GM18499 (cell line): ENCODE results near the gene ROR1.

Experiments
- ATAC-seq: cut with Tn5 transposase; IDR thresholded peaks from one replicate; pipeline ENCODE4 v1.9.1; 2021; ENCODE audit warnings: moderate number of reproducible peaks; ENCODE audit not compliant: insufficient read depth, unreplicated experiment

ROR1 gene

DNA sequence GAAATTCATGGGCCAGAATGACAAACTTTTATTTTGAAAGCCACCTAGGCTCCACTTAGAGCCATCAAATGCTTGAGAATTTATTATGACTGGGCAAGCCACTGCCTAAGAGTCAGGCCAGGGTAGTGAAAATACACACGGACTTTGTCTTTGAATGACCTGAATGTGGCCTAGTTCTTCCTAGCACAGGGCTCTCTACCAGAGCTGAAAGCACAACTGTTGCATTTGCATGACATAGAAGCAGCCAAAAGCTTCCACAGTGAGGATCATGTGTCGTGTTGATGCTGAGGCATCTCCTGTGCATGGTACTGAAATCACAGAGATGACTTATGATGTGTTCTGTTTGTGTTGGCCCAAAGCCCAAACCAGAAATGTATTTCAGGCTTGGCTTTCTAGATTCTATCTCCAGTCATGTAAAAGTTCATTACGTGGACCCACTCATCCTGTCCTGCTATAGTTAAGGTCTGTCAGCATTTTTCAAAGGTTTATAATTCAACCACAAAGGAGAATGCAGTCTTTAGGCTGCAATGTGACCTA, 265.6 kb downstream of the ROR1 start:
- ATAC-seq, result no peak

DNA sequence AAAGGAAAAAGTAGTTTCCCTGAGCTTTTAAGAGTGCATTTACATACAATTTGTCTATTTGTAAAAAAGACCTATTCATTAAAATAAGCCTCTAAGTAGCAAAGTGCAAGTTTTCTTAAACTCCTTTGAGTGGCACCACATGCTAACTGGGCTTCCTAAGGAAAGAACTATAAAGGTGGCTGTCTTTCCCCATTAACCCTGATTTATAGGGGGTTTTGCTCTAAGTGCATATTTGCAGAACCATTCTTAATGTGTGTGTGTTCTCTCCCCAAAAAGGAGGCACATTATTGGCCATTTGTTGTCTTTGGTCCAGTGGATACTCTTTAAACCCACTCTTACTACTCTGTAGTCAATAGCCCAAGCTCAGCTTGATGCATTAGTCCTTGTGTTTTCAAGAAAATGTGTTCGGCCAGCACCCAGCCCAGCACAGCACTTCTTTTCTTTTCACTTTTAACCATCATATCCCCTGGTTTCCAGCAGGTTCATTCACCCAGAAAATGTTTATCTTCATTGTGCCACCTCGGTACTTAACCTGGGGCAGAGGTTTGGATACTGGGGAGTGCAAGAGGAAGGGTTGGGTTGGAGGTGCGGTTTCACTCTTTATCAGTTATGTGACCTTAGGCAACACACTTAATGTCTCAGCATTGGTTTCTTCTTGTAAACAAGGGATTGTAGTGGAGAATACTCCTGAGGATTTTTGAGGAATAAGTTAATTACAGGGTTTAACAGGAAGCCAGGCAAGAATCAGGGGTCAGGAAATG, 267.7 kb downstream of the ROR1 start:
- ATAC-seq, result no peak

DNA sequence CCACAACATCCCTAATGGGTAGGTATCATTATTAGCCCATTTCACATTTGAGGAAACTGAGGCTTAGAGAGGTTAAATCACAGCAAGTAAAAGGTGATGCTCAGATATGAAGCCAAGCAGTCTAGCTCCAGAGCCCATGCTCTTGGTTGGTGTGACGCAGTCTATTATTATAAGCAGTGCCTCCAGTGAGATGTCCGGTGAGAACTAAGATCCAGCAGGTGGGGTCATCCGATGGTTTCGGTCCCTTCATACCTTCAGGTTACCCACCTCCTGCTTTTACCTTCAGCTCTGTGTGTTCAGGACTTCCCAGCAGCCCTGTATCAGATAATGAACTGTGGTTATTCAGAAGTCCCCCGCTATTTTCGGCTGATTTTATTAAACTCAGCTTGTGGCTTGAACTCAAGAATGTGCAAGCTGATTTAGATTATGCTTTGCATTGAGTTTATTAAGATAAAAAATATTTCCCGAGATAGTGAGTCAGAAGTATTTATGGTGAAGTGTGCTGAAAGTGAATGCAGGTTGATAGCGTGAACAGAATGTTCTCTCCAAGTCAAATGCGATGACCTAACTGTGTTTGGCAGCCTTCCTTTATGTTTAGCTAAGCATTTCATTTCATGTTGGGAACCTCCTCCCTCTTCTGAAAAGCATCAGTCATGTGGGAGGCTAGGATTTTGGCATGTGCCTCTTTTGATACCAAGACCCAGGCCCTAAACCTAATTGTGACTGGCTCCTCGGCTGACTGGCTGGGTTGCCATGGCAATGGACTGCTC, 268.7 kb downstream of the ROR1 start:
- no peak for ATAC-seq

- ATAC-seq, result no peak
Observed at GRCh38 chr1:64043288-64043687, 269.5 kb downstream of the ROR1 start.

GRCh38 chr1:64043976-64044375, 270.2 kb downstream of the ROR1 start:
- ATAC-seq, result no peak

GRCh38 chr1:64046243-64046642, 272.4 kb downstream of the ROR1 start:
- no peak for ATAC-seq

DNA sequence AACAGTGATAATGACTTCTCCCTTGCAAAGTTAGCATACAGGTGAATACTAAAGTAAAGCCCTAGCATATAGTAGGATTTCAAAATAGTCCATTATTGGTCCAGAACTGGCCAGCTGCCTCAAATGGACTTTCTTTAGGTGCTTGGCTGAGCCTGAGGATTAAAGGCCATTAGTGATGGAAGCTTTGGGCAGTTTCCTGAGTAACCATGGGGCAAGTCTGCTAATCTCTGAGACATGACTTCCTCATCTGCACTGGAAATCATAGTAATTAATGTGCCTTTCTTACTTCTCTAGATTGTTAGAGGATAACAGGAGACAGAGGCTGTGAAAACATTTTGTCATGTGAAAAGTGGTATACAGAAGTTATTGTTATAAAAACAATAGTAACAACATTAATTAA, 273.1 kb downstream of the ROR1 start:
- no peak for ATAC-seq

DNA sequence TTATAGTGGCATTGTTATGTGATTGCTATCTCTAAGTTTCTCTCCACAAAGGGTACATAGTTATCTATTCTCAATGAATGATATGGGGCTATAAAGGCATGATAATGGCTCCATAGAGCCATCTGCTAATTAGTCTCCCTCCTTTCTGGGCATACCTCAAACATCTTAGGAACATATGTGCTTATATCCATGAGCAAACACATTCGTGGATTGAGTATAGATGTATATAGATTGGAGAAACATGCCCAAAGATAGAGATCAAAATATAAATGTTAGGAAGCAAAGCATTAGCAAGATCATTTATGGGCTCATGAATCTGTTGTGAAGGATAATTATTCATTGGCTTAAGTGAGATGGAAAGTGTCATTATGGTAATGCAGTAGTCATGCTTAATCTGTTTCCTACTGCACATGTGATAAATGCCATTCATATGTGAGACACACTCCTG, 273.8 kb downstream of the ROR1 start:
- ATAC-seq, result no peak

GRCh38 chr1:64049900-64050540, 276.2 kb downstream of the ROR1 start:
- ATAC-seq, result no peak

- ATAC-seq, result no peak
Observed at GRCh38 chr1:64050601-64051000, 276.8 kb downstream of the ROR1 start.

DNA sequence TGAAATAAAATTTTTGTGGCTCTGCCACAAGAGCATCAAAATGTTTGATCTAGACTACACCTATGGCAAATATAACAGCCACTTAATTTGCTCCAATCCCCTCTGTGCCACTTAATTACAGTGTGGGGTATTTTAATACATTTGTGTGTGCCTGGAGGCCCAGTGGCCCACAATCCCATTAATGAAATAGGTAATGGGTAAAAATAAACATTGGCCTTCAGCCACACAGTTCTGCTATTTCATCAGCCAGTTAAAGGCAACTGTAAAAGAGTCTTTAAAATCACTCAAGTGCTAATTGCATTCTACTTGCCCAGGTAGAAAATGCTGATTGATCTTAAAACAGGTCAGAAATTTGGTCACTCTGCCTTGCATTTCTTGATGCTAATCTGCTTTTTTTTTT, 278.0 kb downstream of the ROR1 start:
- ATAC-seq, result no peak

DNA sequence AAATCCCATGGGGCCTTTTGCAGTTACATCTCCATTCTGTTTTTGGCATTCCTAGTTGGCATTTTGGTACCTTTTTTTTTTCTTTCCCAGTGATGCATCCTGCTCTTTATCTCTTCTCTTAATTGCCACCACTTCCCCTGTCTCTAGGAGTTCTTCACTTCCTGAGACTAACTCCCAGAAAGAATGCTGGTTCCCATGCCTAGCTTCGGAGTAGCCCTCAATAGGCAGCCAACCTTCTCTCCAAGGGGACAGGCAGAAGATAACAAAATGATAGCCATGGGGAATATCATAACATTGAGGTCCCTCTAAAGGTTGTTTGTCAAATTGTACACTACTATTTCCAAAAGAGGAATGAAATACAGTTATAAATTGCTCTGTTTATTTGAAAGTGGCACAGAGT, 279.0 kb downstream of the ROR1 start:
- no peak for ATAC-seq

- no peak for ATAC-seq
Observed at GRCh38 chr1:64055310-64055709, 281.5 kb downstream of the ROR1 start.

DNA sequence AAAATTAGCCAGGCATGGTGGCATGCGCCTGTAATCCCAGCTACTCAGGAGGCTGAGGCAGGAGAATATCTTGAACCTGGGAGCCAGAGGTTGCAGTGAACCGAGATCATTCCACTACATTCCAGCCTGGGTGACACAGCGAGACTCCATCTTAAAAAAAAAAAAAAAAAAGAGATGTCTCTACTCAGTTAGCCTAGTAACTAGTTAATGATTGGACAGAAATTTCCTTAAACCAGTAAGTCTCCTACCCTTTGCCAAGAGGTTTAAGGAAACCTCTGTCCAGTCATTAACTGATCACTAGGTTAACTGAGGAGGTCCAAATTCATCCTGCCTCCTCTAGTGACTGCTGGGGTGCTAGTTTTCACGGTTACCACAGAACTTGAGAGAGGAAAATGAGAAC, 285.7 kb downstream of the ROR1 start:
- ATAC-seq, result no peak

DNA sequence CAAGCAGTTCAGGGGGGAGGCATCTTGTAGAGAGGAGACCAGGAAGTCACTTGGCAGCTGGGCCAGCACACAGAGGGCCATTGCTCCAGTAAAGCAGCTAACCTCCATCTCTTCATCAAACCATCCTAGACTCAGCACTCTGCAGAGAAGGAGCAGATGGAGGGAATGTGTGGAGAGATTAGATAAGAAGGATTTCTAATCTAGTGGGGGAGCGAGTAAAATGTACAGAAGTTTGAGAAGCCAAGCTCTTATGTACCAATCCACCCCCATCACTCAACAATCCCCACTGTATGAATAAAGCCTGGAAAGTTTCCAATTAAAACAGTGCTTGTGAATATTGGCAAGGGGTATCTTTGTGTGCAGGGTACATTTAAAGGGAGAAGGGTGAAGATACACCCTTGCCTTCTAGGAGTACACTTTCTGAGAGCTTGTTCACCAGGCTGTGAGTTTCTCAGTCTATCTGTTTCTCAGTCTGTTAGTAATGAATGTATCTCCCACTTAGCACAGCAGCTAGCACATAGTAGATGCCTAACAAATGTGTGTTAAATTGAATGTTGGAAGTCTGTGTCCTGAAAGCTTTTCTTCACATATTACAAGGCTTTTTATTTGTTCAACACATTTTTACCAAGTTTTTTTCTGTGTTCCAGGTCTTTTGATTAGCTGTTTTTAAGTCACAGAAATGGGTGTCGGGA, 286.9 kb downstream of the ROR1 start:
- no peak for ATAC-seq

DNA sequence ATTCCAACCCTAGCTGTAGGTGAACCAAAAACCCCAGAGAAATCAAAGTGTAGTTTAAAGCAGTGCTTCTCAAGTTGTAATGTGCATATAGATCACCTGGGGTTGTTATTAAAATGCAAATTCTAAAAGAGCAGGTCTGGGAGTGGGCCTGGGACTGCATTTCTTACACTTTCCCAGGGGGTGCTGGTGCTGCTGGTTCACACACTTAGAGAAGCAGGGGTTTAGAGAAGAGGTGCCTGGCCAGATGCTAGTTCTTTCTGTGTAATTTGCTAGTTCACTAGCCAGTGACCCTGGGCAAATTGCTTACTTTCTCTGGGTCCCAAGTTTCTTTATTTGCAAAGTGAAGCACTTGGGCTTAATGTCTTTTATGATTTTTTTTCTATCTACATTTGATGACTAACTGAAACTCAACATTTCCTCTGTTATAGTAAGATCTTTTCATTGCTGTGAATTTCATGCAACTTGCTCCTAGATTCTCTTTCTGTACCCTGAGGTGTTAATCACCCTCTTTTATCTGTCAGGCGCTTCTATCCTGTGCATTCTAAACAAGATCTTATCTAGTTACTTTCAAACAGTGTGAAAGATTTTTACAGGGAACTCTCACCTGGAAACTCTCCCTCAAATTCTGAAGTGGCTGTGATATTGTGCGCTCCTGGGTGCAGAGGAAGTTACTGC, 287.8 kb downstream of the ROR1 start:
- ATAC-seq, result no peak

DNA sequence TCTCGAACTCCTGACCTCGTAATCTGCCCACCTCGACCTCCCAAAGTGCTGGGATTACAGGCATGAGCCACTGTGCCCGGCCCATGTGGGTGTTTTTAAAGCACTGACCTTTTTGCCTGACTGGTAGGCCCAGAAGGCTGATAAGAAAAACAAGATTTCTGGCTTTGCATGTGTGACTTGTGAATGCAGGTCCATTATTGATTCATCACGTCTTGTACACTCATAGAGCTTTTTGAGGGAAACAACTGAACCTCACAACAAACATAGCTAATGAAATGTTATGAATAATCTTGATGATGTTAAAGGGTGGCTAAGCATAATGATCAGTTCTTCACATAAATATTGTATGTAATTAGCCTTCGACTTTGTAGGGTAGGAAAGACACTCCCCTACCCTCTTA, 288.7 kb downstream of the ROR1 start:
- ATAC-seq, result no peak

- no peak for ATAC-seq
Observed at GRCh38 chr1:64062941-64063581, 289.2 kb downstream of the ROR1 start.

GRCh38 chr1:64065571-64065970, 291.8 kb downstream of the ROR1 start:
- no peak for ATAC-seq
